ENCODE measurements around the gene RFX1. TPM values are rescaled to one million over a fixed set of nuclear protein-coding genes. Genes with fewer than 3 reads are reported as not detected.
"Not testable (repeated sequence)": the region's sequence is repeated elsewhere in the genome, so short reads cannot be mapped to it uniquely, and the experiment has no call there.

Gene RFX1
- total RNA-seq, 6 experiments from 2014 or later, result 2.5 to 9.3 (median 5.7) TPM

- intact Hi-C loops (cut with DNase I), result loop anchor here in 1 of 2 donors (10.0 kb wide), 1 partner anchor 169 kb away; no protein-coding TSS in a partner anchor
- Histone ChIP-seq H3K4me3 (no peak overlapping the region), H3K4me1 (no peaks in the 10 kb centered on the region), H3K36me3 (peaks cover 0 to 13% (median 5%) of the 10 kb centered on the region in 4 donors), H3K27ac (no peak overlapping the region), H3K27me3 (no peaks in the 10 kb centered on the region), H3K9me3 (no peaks in the 10 kb centered on the region)
- ATAC-seq (peak in 1 of 4 donors; percentile 4), DNase-seq (no peak)
- no CpG with 5 or more reads among the region's 11 CpGs for WGBS (ENCODE audit: insufficient coverage, low coverage, low lambda C conversion rate, missing lambda C conversion rate)
- no peak for TF ChIP-seq POLR2A (IDR thresholded peaks at IDR 0.05)
- no peak for TF ChIP-seq CTCF (IDR thresholded peaks at IDR 0.05)
These were observed 47.4 kb upstream of the RFX1 start for GRCh38 chr19:14053500-14053899.

DNA sequence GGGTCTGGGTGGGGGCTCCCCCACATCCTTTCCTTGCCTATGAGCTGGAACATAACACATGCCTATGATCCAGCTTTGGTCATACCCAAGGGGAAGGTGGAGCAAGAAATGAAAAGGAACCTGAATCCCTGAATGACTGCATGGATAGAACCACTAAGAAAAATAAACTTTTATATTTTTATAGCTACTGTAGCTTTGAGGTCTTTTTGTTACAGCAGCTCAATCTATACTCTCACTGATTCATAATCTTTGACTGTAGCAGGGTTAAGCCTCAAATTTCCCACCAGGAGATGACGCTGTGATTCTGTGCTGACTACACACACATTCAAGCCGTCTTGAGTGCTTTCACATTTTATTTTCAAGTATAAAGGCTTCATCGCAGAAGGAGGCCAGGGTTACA, 46.9 kb upstream of the RFX1 start:
- Histone ChIP-seq H3K9me3 (no peaks in the 10 kb centered on the region), H3K27ac (no peak overlapping the region), H3K4me1 (no peaks in the 10 kb centered on the region), H3K27me3 (no peaks in the 10 kb centered on the region), H3K36me3 (peaks cover 0 to 13% (median 5%) of the 10 kb centered on the region in 4 donors), H3K4me3 (no peak overlapping the region)
- intact Hi-C loops (cut with DNase I), result loop anchor here in 1 of 2 donors (10.0 kb wide), 1 partner anchor 168 kb away; no protein-coding TSS in a partner anchor
- no peak for TF ChIP-seq CTCF (IDR thresholded peaks at IDR 0.05)
- TF ChIP-seq POLR2A (IDR thresholded peaks at IDR 0.05), result no peak
- ATAC-seq, result no peak
- DNase-seq, result no peak
- WGBS (ENCODE audit: insufficient coverage, low coverage, low lambda C conversion rate, missing lambda C conversion rate), result 100% methylated on average over 2 of the region's 3 CpGs

DNA sequence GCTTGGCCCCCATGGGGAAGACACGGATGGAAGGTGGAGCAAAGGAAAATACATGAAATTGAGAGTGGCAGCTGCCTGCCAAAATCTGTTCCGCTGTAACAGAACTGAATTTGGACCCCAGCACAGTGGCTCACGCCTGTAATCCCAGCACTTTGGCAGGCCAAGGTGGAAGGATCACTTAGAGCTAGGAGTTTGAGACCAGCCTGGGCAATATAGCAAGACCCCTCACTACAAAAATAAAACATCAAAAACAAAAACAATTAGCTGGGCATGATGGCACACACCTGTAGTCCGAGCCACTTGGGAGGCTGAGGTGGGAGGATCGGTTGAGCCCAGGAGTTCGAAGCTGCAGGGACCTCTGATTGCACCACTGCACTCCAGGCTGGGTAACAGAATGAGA, 46.4 kb upstream of the RFX1 start:
- no peak overlapping the region for H3K27ac ChIP-seq
- WGBS (ENCODE audit: insufficient coverage, low coverage, low lambda C conversion rate, missing lambda C conversion rate), result 65% methylated on average over 4 of the region's 6 CpGs
- H3K36me3 ChIP-seq, result peaks cover 0 to 13% (median 5%) of the 10 kb centered on the region in 4 donors
- intact Hi-C loops (cut with DNase I), result loop anchor here in 1 of 2 donors (10.0 kb wide), 1 partner anchor 168 kb away; no protein-coding TSS in a partner anchor
- H3K4me1 ChIP-seq, result no peaks in the 10 kb centered on the region
- DNase-seq (no peak), ATAC-seq (no peak)
- no peak for TF ChIP-seq POLR2A (IDR thresholded peaks at IDR 0.05)
- TF ChIP-seq CTCF (IDR thresholded peaks at IDR 0.05), result no peak
- no peaks in the 10 kb centered on the region for H3K27me3 ChIP-seq
- H3K9me3 ChIP-seq, result no peaks in the 10 kb centered on the region
- H3K4me3 ChIP-seq, result no peak overlapping the region

- TF ChIP-seq POLR2A (IDR thresholded peaks at IDR 0.05) (no peak), CTCF (IDR thresholded peaks at IDR 0.05) (no peak)
- peaks cover 0 to 13% (median 5%) of the 10 kb centered on the region in 4 donors for H3K36me3 ChIP-seq
- no peaks in the 10 kb centered on the region for H3K4me1 ChIP-seq
- H3K9me3 ChIP-seq, result no peaks in the 10 kb centered on the region
- no peak overlapping the region for H3K4me3 ChIP-seq
- H3K27me3 ChIP-seq, result no peaks in the 10 kb centered on the region
- ATAC-seq (peak in 1 of 4 donors; percentile 20), DNase-seq (no peak)
- H3K27ac ChIP-seq, result no peak overlapping the region
- WGBS (ENCODE audit: insufficient coverage, low coverage, low lambda C conversion rate, missing lambda C conversion rate), result 40% methylated on average over 1 of the region's 9 CpGs
- intact Hi-C loops (cut with DNase I), result loop anchor here in 1 of 2 donors (10.0 kb wide), 1 partner anchor 167 kb away; no protein-coding TSS in a partner anchor
These were observed 45.9 kb upstream of the RFX1 start for GRCh38 chr19:14051980-14052379.

- H3K9me3 ChIP-seq, H3K36me3 ChIP-seq, H3K27ac ChIP-seq, H3K27me3 ChIP-seq, H3K4me3 ChIP-seq, H3K4me1 ChIP-seq, DNase-seq, ATAC-seq: not testable (repeated sequence)
- intact Hi-C loops (cut with DNase I), result loop anchor here in 1 of 2 donors (10.0 kb wide), 1 partner anchor 166 kb away; no protein-coding TSS in a partner anchor
- WGBS (ENCODE audit: insufficient coverage, low coverage, low lambda C conversion rate, missing lambda C conversion rate), result 94% methylated on average over 10 of the region's 11 CpGs
These were observed 44.8 kb upstream of the RFX1 start for GRCh38 chr19:14050961-14051360.
